ENCODE results near the gene IGSF8.

Gene IGSF8, protein sequence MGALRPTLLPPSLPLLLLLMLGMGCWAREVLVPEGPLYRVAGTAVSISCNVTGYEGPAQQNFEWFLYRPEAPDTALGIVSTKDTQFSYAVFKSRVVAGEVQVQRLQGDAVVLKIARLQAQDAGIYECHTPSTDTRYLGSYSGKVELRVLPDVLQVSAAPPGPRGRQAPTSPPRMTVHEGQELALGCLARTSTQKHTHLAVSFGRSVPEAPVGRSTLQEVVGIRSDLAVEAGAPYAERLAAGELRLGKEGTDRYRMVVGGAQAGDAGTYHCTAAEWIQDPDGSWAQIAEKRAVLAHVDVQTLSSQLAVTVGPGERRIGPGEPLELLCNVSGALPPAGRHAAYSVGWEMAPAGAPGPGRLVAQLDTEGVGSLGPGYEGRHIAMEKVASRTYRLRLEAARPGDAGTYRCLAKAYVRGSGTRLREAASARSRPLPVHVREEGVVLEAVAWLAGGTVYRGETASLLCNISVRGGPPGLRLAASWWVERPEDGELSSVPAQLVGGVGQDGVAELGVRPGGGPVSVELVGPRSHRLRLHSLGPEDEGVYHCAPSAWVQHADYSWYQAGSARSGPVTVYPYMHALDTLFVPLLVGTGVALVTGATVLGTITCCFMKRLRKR

DNA sequence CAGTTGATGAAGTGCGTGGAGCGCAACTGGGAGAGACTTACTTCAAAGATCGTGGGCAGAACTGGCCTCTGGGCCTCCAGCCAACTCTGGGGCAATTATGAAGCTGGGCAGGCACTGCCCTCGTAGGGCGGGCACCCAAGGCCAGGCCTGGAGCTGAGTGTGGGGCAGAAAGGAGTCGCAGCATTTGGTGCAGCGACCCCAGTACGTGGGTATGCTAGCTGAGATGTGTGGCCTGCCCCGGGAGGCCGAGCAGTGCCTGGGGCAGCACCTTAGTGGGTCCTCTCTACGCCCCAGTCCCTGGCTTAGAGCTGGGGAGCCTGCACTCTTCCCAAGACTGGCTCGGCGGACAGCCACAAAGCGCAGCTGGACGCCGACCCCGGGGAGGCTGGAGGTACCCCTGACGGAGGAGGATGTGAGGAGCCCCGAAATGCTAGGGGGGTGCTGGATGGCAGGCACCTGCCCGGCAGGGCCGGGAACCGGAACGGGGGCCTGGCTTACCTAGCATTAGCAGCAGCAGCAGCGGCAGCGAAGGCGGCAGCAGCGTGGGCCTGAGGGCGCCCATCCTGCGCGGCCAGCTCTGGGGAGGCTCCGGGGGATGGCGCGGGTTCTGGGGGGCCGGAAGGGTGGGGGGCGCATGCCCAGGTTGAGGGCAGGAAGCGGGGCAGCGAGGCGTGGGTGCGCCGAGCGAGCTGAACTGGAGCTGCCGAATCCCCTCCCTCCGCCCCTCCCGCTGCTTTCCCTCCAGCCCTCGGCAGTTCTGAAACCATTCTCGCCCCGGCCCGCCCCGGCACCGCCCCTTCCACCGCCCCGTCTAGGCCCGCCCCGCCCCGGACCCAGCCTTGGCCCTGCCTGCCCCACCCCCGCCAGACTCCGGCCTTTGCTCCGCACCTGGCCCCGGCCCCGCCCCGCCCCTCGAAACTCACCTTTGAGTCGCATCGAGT is at the start of gene IGSF8:
Gene IGSF8, minus strand, starts transcription at position 709 of the 941 bp plus-strand sequence. Its CDS starts 147 bp downstream, at position 562.
- peak; percentile 89 for DNase-seq

GRCh38 chr1:160148121-160148520 is 49.7 kb upstream of the IGSF8 start:
- DNase-seq = no peak

DNA sequence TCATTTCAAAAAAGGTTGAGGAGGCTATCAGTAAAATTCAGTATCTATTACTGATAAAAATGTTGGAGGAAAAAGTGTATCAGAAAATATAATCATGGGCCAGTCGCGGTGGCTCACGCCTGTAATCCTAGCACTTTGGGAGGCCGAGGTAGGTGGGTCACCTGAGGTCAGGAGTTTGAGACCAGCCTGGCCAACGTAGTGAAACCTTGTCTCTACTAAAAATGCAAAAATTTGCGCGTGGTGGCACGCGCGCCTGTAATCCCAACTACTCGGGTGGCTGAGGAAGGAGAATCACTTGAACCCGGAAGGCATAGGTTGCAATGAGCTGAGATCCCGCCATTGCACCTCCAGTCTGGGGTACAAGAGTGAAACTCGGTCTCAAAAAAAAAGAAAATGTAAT is 47.7 kb upstream of the IGSF8 start:
- DNase-seq = no peak

DNA sequence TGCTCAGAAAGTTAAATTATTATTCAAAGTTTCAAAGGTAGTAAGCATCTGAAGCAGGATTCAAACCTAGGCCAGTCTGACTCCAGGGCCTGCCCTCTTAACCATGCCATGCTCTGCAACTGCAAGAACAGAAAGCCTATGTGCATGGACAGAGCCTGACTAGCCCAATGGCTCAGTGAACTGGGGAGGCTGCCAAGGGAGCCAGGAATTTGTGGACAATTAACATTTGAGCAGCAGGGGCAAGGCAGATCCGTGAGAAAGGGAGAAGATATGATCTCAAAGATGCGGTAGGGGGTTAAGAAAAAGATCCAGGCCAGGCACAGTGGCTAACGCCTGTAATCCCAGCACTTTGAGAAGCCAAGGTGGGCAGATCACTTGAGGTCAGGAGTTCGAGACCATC is 46.5 kb upstream of the IGSF8 start:
- DNase-seq = no peak

DNA sequence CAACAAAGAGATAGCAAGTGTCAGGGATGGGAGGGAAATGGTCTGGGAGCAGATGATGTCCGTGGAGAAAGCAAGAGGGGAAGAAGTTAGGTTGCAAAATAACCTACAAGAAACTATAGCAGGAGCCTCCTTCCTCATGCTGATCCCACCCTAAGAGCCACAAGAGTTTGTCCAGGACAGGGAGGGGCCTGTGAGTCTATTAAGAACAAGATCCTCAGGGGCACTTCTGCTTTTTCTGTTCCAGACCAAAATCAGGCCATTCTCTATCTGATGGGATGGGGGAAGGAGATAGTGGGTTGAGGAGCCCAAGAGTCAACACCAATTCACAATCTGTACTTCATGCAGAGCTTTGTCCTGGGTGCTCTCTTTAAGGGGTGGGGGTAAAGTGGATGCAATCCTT is 45.3 kb upstream of the IGSF8 start:
- DNase-seq = no peak

GRCh38 chr1:160139840-160140239 is 41.4 kb upstream of the IGSF8 start:
- no peak for DNase-seq

GRCh38 chr1:160137216-160137862 is 38.9 kb upstream of the IGSF8 start:
- no peak for DNase-seq

GRCh38 chr1:160136926-160137200 is 38.4 kb upstream of the IGSF8 start:
- no peak for DNase-seq

DNA sequence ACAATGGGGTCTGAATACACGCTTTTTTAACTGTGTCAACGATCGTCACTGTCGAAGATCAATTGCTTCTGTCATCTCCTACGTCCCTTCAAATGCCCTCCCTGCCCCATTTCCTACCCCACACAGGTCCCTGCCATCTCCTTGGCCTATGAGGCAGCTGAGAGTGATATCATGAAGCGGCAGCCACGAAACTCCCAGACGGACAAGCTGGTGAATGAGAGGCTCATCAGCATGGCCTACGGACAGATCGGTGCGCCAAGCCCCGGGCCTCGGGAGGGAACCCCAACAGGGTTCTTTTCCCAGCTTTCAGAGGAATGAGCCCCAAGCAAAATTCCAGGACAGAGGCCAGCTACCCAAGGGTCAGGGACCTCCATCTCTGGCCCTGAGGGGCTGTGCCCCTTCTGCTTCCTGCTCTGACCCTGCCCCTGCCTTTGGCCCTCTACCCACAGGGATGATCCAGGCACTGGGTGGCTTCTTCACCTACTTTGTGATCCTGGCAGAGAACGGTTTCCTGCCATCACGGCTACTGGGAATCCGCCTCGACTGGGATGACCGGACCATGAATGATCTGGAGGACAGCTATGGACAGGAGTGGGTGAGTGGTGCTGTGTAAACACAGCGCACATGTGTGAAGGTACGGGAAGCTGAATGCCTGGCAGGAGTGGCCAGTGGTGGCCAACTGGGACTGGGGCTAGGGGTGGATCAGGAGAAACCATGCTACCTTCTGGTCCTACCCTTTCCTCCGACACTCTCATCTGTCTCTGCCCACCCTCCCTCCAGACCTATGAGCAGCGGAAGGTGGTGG is 37.9 kb upstream of the IGSF8 start:
- DNase-seq = no peak

DNA sequence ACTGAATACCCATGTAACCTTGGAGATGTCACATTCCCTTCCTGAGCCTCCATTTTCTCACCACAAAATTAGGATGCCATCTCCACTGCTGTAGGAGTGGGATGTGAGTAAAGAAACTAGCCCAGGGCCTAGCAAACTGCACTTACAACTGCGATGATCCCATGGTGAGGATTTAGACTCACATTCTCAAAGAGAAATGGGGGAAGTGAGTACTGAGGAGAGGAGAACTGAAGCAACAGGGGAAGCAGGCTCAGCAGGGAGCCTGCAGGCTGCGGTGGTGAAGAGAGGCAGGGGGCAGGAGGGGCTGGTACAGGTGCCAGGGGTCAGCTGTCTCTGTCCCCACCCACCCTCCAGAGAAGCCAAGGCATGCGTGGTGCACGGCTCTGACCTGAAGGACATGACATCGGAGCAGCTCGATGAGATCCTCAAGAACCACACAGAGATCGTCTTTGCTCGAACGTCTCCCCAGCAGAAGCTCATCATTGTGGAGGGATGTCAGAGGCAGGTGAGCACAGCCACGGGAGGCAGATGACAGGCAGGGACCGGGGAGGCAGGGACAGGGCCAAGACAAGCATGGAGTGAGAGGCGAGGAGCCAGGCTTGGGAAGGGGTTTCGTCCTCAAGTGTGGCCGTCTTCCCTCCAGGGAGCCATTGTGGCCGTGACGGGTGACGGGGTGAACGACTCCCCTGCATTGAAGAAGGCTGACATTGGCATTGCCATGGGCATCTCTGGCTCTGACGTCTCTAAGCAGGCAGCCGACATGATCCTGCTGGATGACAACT is 36.6 kb upstream of the IGSF8 start:
- DNase-seq = no peak

DNA sequence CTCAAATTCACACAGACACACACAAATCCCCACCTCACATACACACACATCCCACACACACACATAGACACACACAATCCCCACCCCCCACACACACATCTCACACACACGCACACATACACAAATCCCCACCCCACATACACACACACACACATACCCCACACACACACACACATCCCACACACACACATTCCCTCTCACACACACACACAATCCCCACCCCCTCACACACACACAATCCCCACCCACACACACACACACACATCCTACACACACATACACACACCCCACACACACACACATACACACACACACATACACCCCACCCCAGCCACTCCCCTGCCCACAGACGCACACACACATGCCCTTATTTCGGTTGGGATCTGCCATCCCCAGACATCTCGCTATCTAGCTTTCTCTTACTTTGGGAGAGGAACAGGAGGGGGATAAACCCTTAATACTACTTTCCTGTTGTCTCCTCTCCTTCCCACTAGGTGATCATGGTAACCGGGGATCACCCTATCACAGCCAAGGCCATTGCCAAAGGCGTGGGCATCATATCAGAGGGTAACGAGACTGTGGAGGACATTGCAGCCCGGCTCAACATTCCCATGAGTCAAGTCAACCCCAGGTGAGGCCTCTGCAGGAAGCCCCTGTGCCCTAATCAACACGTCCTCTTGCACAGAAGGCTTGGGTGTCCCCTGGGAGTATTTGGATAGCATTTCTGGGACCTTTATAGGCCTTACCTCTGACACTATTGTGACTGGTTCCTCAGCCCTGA is 35.8 kb upstream of the IGSF8 start:
- no peak for DNase-seq

DNA sequence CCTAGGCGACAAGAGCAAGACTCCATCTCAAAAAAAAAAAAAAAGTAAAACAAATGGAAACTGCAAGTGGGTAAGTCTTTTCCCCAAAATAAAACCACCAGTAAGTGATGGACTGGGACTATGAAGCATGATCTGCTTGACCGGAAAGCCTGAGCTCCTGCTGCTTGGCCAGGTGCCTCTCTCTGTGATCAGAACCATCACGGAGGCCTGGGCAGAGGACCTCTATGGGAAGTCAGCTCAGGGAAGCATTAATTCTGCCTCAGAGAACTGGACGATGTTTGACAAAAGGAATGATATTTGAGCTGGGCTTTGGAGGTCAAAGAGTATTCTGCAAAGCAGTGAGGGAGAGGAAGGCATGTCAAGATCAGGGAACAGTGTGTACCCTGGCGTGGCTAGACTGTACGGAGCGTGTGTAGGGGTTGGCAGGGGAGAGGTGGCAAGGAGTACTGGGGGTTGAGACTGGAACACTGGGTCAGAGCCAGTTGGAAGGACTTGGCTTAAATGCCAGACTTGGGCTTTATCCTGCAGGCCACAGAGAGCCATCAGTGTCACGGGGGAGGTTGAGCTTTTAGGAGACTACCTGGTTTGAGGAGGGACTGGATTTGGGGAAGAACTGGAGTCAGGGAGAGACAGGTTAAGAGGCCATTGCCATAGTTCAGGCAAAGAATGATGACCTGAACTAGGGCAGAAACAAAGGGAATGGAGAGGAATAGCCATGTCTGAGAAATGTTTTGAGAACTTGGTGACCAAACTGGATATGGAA is 33.6 kb upstream of the IGSF8 start:
- peak; percentile 38 for DNase-seq

GRCh38 chr1:160130939-160131338 is 32.5 kb upstream of the IGSF8 start:
- no peak for DNase-seq

- DNase-seq = no peak
Observed at GRCh38 chr1:160130486-160130885, 32.1 kb upstream of the IGSF8 start.

GRCh38 chr1:160129966-160130365 is 31.5 kb upstream of the IGSF8 start:
- DNase-seq = no peak

- no peak for DNase-seq
Observed at GRCh38 chr1:160129558-160129957, 31.1 kb upstream of the IGSF8 start.

- no peak for DNase-seq
Observed at GRCh38 chr1:160129046-160129445, 30.6 kb upstream of the IGSF8 start.

- no peak for DNase-seq
Observed at GRCh38 chr1:160128636-160129035, 30.2 kb upstream of the IGSF8 start.

- DNase-seq = no peak
Observed at GRCh38 chr1:160127865-160128523, 29.6 kb upstream of the IGSF8 start.
